NCI-H2029 treated with DMSO at 0.1 percent for 48 hours (cell line): Measurements from ENCODE around the gene FZD4.
"Not testable (repeated sequence)": the region's sequence is repeated elsewhere in the genome, so short reads cannot be mapped to it uniquely, and the experiment has no call there.

Source experiments
- DNase-seq: peaks from one replicate; lab custom pipeline; 2025; lab: John Stamatoyannopoulos, UW

The FZD4 gene

GRCh38 chr11:86938203-86938899 is 16.8 kb downstream of the FZD4 start:
- DNase-seq, result peak; percentile 49

GRCh38 chr11:86937193-86937806 is 17.9 kb downstream of the FZD4 start:
- DNase-seq, result not testable (repeated sequence)

GRCh38 chr11:86934926-86935579 is 20.1 kb downstream of the FZD4 start:
- no peak for DNase-seq

- DNase-seq, result no peak
These were observed 20.7 kb downstream of the FZD4 start for GRCh38 chr11:86934582-86934900.

- no peak for DNase-seq
These were observed 21.2 kb downstream of the FZD4 start for GRCh38 chr11:86933891-86934581.

- DNase-seq, result no peak
These were observed 22.0 kb downstream of the FZD4 start for GRCh38 chr11:86932924-86933875.

GRCh38 chr11:86932259-86932585 is 23.0 kb downstream of the FZD4 start:
- no peak for DNase-seq

- DNase-seq, result no peak
These were observed 23.5 kb downstream of the FZD4 start for GRCh38 chr11:86931548-86932258.

GRCh38 chr11:86930957-86931547 is 24.1 kb downstream of the FZD4 start:
- DNase-seq, result no peak

- no peak for DNase-seq
These were observed 28.2 kb downstream of the FZD4 start for GRCh38 chr11:86926975-86927374.

- DNase-seq, result no peak
These were observed 31.0 kb downstream of the FZD4 start for GRCh38 chr11:86923999-86924766.

GRCh38 chr11:86922225-86922624 is 33.0 kb downstream of the FZD4 start:
- no peak for DNase-seq

- DNase-seq, result peak; percentile 32
These were observed 35.5 kb downstream of the FZD4 start for GRCh38 chr11:86919557-86920210.

GRCh38 chr11:86918973-86919372 is 36.2 kb downstream of the FZD4 start:
- no peak for DNase-seq

GRCh38 chr11:86918496-86918895 is 36.7 kb downstream of the FZD4 start:
- DNase-seq, result no peak

GRCh38 chr11:86917589-86917988 is 37.6 kb downstream of the FZD4 start:
- no peak for DNase-seq

GRCh38 chr11:86916330-86916729 is 38.9 kb downstream of the FZD4 start:
- no peak for DNase-seq

GRCh38 chr11:86915850-86916249 is 39.3 kb downstream of the FZD4 start:
- not testable (repeated sequence) for DNase-seq

GRCh38 chr11:86914865-86915519 is 40.2 kb downstream of the FZD4 start:
- DNase-seq, result no peak
